NCI-H526 treated with DMSO at 0.1 percent for 48 hours (cell line): ENCODE results near the gene SEC61A2.

ENCODE experiments used
- DNase-seq: peaks from one replicate; lab custom pipeline; 2025; lab: John Stamatoyannopoulos, UW

Gene SEC61A2

GRCh38 chr10:12196531-12197211 is 67.2 kb downstream of the SEC61A2 start:
- DNase-seq = no peak

GRCh38 chr10:12198156-12198555 is 68.7 kb downstream of the SEC61A2 start:
- no peak for DNase-seq

- DNase-seq = no peak
Observed at GRCh38 chr10:12200850-12201249, 71.4 kb downstream of the SEC61A2 start.

- no peak for DNase-seq
Observed at GRCh38 chr10:12201543-12201942, 72.1 kb downstream of the SEC61A2 start.

GRCh38 chr10:12202226-12202625 is 72.7 kb downstream of the SEC61A2 start:
- DNase-seq = no peak

GRCh38 chr10:12205082-12205481 is 75.6 kb downstream of the SEC61A2 start:
- DNase-seq = no peak

- no peak for DNase-seq
Observed at GRCh38 chr10:12207114-12207513, 77.6 kb downstream of the SEC61A2 start.

GRCh38 chr10:12208460-12208859 is 79.0 kb downstream of the SEC61A2 start:
- no peak for DNase-seq

- peak; percentile 1 for DNase-seq
Observed at GRCh38 chr10:12212454-12212853, 83.0 kb downstream of the SEC61A2 start.

- DNase-seq = peak; percentile 33
Observed at GRCh38 chr10:12213621-12214020, 84.1 kb downstream of the SEC61A2 start.

- DNase-seq = no peak
Observed at GRCh38 chr10:12214093-12214492, 84.6 kb downstream of the SEC61A2 start.

GRCh38 chr10:12214763-12215218 is 85.3 kb downstream of the SEC61A2 start:
- DNase-seq = peak; percentile 17
